NCI-H226 (cell line): ENCODE data around the gene OGDH.
"Not testable (repeated sequence)": the region's sequence is repeated elsewhere in the genome, so short reads cannot be mapped to it uniquely, and the experiment has no call there.

ENCODE experiments used
- DNase-seq: peaks from one replicate; pipeline ENCODE4 v3.0.0-alpha.2; 2015

The OGDH gene

DNA sequence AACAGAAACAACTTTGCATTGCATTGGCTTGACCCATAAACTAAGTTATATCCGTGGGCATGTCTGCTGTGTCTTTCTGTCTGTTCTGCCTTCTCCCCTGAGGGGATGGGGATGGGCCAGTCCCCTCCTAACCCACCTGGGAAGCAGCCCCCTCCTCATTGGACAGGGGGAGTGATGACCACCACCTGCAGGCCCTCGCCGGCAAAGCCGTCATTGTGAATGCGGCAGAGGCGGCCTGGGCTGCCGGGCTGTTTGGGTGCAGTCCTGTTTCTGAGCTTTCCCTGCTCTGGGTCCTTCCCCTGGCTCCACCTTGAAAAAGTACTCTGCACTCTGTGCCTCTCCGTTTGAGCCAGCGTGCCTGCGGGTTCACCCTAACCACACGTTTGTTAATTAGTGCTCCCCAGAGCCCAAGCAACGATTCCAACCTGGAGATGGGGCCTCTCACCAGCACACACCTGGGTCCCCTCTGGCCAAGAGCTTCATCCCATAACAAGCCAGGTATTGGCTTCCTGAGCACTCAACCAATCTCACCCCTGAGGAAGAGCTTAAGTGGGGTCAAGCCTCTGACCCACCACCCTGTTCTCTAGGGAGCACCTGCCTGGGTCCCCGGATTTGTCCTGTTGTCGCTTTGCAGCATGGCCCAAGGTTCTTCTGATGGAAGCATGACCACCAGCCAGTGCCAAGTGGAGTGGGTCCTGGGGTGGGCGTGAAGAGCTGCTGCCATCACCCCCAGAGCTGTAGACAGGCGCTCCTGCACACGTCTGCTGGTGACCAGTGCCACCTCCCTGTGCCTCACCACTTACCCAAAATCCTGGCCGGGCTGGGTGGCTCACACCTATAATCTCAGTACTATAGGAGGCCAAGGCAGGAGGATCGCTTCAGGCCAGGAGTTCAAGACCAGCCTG is 102.8 kb downstream of the OGDH start:
- DNase-seq: no peak

DNA sequence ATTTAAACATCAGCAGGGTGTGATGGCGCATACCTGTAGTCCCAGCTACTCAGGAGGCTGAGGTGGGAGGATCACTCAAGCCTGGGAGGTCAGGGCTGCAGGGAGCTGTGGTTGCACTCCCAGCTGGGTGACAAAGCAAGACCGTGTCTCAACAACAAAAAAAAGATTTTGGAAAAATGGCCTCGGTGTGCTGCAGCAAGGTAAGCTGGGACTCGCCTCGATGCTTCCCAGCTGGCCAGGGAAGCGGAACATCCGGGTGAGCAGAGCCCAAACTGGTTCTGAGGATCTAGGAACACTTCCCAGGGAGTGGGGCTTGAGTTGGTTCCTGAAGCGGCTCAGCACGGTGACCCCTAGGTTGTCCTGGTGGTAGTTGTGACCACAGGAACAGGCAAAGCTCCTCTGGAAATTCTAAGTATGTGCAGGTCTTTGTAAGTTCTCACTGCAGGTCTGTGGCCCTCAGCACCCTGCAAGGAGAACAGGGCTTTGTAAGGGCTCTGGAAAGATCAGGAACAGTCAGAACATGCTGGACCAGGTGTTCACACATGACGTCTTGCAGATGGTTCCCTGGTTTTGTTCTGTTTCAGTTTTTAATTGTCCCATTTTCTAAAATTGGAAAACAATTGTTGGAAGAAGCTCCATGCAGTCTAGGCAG is 103.6 kb downstream of the OGDH start:
- DNase-seq: no peak

DNA sequence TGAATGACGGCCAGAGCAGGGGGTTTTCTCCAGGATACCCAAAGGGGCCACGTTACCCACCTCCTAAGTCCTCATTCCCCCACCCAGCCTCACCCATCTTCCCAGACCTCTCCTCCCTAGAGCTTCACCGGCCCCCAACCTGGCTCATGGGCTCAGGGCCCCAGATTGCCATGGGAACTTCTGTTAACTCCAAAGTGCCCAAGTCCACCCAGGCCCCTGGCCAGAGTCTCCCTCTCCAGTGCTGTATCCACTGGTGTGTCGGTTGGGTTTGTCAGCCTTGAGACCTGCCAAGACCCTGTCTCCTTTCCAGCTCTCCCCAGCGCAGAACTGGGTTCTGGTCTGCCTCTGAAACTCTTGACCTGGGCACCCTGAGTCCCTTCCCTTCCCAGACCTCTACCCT is 105.1 kb downstream of the OGDH start:
- DNase-seq: no peak

DNA sequence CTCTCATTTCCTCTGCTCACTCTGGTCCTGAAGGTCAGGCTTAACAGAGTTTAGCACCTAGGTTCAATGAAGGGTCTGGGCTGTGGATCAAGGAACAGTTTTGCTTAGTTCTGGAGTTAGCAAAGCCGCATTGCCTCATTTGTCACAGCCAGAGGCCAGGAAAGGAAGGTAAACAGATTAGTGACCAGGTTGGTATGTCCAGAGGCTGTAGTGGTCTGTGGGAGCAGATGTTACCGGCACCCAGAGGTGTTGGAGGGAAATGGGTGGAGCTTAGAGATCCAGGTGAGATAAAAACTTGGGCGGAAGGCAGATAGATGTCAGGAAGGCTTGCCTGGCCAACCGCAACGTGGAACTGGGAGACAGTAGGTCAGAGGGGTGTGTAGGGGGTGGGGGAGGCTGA is 105.6 kb downstream of the OGDH start:
- DNase-seq: no peak

DNA sequence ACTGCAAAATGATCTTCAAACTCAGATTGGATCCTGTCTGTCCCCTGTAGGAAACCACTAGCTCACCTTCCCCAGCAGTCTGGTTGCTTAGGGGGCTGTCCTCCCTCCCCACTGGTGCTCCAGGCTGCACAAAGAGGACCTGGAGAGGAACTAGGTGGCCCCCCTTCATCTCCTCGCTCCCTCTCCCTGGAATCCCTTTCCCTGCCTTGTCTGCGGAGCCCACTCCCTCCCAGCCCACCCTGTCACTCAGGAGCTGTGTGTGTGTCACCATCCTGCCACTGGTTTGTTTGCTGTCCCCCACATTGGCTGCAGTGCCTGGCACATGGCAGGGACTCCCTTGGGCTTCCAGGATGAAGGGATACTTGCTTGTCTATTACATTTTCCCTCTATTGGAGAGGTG is 106.7 kb downstream of the OGDH start:
- no peak for DNase-seq

DNA sequence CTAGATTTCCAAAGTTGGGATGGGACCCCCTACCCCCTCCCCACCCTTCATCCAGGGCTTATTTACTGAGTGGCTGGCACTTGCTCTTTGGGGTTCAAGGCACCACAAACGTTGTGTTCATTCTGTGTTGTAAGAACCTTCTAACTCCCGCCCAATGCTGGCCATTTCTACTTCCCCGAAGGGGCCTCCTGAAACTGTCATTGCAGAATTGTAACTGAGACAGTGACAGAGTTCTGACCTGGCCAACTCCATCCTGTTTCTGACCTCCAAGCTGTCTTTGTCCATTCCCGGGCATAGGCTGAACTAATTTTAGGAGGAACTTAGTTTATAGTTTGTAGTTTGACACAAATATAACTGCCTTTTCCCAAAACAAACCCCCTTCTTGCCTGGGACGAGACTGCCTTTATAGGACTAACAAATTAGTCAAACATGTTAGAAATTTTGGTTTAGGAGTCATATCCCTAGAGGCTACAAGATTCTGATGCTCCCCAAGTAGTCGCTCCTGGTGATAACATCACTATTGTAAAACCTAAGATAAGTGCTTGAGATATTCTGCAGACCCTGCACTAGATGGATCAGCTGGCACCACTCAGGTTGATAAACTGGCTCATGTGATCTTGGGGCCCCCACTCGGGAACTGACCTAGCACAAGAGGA is 107.4 kb downstream of the OGDH start:
- DNase-seq: no peak

DNA sequence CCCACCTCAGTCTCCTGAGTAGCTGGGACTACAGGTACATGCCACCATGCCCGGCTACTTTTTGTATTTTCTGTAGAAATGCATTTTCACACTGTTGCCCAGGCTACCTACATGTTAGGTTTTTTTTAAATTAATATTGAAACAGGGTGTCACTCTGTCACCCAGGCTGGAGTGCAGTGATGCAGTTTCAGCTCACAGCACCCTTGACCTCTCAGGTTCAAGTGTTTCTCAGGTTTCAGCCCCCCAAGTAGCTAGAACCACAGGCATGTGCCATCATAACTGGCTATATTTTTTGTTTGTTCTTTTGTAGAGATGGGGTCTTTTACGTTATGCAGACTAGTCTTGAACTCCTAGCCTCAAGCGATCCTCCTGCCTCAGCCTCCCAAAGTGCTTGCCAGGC is 109.8 kb downstream of the OGDH start:
- no peak for DNase-seq

DNA sequence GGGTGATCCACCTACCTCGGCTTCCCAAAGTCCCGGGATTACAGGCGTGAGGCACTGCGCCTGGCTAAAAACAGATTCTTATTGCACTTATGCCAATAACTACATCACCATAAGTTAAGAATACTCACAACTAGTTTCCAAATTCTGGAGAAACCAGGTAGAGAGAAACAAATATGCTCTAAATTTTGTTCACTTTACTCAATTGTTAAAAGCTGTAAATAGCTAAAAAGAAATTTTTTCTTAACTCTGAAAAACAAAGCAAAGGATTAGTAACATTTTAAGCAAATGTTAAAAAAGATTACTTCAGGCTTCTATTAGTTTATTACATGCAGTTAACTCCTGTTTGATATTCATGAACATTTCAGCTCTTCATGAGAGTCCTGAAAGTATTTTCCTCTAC is 113.9 kb downstream of the OGDH start:
- DNase-seq: no peak

DNA sequence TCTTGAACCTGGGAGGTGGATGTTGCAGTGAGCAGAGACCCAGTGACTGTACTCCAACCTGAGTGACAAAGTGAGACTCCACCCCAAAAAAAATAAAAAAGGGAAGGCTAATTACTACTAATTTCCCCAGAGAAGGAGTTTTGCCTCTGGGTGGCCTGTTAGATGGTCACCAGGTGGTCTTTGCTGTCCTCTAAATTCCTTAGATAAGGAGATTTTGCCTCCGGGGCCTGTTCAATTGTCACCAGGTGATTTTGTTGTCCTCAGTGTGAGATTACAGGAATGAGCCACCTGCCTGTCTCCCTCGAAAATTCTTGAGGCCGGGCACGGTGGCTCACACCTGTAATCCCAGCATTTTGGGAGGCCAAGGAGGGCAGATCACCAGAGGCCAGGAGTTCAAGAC is 117.8 kb downstream of the OGDH start:
- DNase-seq: no peak

DNA sequence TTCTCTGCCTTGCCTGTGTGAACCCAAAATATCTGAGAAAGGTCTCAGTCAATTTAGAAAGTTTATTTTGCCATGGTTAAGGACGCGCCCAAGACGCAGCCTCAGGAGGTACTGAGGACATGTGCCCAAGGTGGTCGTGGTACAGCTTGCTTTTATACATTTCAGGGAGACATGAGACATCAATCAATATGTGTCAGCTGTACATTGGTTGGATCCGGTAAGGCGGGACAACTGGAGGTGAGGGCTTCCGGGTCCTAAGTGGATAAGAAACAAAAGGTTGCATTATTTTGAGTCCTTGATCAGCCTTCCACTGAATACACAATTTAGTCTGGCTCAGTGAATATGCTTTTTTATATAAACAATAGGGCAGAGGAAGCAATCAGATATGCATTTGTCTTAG is 119.8 kb downstream of the OGDH start:
- not testable (repeated sequence) for DNase-seq

DNA sequence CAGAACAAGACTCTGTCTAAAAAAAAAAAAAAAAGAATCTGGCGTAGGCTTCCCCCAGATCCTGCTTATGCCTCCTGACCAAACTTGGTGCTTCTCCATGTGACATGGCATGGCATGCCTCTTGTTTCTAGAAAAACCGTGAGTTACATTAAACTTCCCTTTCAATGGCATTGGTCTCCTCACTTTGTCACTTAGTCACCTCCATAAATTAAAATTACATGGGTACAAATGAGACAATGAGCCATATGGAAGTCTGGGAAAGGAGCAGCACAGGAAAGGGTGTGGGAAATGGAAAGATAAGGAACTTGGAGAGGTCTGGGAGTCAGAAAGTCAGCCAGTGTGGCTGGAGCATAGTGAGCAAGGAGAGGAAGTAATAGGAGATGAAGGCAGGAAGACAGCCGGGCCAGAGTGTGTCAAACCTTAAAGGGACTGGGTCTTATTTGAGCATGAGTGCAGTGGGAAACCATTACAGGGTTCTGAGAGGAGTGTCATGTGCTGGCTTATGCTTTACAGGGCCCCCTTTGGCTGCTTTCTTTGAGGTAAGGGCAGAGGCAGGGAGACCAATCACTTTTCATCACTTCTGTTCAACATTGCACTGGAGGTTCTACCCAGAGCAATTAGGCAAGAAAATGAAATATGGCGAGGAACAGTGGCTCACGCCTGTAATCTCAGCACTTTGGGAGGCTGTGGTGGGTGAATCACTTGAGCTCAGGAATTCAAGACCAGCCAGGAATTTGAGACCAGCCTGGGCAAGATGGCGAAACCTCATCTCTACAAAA is 120.9 kb downstream of the OGDH start:
- peak; percentile 92 for DNase-seq

DNA sequence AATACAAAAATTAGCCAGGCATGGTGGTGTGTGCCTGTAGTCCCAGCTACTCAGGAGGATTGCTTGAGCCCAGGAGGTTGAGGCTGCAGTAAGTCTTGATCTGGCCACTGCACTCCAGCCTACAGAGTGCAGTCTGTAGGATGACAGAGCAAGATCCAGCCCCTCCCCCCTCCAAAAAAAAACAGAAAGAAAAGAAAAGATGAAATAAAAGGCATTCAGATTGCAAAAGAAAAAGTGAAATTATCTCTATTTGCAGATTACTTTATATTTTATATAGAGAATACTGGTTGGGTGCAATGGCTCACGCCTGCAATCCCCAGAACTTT is 121.5 kb downstream of the OGDH start:
- DNase-seq: no peak

DNA sequence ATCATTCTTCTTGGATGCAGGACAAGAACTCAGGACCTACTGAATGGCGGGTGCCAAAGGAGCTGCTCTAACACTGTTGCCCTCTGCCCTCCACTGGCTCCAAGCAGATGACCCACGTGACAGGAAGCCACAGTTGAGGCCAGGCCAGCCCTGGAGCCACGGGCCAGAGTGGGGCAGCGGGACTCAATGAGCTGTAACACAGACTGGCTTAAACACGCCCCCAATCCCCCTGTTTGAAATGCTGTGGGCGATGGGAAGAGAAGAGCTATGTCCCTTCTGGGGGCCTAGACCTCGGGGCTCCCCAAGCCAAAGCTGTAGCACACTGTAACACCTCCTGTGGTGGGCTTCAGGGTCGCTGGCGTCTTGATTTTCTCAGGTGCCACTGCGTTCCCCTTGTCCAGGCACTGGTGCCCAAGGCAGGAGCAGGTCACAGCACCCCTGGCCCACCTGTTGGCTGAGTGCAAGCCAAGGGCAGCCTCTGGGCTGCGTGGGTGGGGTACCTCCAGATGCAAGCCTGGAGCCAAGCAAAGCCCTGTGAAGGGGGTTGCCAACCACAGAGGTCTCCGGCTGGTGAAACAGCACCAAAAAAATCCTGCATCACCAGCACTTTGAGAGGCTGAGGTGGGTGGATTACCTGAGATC is 123.6 kb downstream of the OGDH start:
- DNase-seq: no peak

DNA sequence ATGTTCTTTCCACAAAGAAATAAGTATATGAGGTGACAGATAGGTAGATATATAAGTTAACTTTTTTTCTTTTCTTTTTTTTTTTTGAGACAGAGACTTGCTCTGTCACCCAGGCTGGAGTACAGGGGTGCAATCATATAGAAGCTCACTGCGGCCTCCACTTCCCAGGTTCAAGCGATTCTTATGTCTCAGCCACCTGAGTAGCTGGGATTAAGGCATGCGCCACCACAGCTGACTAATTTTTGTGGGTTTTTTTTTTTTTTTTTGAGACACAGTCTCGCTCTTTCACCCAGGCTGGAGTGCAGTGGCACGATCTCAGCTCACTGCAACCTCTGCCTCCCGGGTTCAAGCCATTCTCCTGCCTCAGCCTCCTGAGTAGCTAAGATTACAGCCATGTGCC is 126.5 kb downstream of the OGDH start:
- DNase-seq: not testable (repeated sequence)

DNA sequence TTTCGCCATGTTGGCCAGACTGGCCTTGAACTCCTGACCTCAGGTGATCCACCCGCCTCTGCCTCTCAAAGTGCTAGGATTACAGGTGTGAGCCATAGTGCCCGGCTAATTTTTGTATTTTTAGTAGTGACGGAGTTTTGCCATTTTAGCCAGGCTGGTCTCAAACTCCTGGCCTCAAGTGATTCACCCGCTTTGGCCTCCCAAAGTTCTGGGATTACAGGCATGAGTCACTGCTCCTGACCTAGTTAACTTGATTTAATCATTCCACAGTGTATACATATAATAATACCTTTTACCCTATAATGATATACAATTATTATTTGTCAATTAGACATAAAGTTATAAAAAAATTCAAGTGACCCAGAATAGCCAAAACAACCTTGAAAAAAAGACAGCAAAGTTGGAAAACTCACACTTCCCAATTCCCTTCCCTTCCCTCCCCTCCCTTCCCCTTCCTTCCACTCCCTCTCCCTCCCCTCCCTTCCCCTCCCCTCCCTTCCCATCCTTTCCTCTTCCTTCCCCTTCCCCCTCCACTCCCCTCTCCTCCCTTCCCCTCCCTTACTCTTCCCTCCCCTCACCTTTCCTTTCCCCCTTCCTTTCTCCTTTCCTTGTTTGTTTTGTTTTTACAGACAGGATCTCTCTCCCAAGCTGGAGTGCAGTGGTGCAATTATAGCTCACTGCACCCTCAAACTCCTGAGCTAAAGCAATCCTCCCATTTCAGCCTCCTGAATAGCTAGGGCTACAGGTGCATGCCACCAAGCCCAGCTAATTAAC is 127.5 kb downstream of the OGDH start:
- DNase-seq: peak; percentile 90

DNA sequence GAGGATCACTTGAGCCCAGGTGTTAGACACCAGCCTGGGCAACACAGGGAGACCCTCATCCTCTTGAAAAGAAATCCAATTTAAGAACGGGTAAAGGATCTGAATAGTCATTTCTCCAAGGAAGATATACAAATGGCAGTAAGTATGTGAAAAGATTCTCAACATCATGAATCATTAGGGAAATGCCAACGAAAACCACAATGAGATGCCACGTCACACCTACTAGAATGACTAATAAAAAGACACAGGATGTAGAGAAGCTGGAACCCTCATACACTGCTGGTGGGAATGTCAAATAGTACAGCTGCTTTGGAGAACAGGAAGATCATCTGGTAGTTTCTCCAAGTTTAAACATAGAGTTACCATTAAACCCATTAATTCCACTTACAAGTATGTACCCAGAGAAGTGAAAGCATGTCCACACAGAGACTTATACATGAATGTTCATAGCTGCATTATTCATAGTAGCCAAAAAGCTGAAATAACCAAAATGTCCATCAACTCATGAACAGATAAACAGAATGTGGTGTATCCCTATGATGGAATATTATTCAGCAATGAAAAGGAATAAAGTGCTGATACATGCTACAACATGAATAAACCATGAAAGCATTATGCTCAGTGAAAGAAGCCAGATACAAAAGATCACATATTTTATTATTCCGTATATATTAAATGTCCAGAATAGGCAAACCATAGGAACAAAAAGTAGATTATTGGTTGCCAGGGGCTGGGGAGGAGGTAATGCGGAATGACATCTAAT is 129.2 kb downstream of the OGDH start:
- DNase-seq: peak; percentile 98

DNA sequence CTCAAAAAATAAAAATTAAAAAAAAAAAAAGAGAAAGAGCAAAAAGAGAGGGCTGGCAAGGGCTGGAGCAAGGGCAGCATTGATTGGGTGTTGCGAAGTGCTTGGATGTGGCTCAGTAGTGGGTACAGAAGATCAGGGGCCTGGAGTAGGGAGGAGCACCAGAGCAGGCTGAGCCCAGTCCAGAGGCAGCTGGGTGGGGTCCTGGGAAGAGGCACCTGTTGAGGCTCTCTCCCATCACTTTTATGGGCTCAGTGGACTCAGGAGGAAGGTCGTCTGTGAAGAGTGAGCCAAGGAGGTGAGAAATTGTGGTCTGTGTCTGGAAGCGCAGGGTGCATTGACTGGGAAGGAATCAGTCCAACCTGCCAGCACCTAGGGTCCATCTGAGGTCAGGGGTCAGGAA is 130.5 kb downstream of the OGDH start:
- DNase-seq: no peak

DNA sequence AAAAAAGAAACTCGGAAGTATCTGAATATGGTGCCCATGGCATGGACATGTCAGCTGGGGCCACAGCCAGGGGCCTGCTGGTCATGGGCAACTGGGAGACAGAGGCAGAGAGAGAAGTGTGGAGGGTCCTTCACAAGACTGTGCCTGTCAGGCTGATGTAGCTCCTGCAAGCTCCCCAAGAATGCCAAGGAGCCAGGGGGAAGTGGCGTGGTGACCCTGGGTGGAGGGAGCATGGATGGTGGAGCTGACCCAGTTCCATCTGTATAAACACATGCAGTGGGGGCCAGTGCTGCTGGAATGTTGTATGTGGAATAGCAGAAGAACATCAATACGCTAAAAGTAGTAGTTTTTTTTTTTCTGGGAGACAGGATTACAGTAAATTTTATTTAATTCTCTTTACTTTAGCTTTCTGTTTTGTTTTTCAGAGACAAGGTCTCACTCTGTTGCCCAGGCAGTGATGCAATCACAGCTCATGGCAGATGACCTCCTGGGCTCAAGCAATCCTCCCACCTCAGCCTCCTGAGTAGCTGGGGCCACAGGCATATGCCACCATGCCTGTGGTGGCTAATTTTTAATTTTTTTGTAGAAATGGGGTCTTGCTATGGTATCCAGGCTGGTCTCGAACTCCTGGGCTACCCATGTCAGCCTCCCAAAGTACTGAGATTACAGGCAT is 131.8 kb downstream of the OGDH start:
- DNase-seq: no peak

DNA sequence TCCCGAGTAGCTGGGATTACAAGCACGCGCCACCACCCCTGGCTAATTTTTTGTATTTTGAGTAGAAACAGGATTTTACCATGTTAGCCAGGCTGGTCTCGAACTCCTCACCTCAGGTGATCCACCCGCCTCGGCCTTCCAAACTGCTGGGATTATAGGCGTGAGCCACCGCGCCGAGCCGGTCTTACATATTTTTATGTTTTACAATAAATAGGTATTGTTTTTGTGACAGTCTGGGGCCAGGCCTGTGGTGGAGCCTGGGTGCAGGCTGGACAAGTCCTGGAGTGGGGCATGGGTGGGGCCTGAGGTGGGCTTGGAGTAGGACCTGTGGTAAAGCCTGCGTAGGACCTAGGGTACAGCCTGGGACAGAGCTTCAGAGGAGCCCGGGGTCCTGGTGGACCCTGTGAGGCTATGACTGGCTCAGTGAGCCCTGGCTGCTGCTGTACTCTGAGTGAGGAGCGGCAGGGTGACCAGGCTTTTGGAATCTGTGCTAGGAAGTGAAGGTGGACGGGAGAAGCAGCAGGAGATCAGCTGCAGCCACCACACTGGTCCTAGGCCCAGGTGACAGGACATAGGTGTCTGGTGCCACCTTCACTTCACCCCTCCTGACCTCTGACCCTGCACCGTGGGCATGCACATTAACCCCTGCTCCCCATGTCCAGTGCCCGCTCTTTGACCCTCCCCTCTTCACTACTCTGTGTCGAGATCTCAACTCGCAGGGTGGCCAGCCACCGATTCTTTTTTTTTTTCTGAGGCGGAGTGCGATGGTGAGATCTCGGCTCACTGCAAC is 132.6 kb downstream of the OGDH start:
- no peak for DNase-seq

DNA sequence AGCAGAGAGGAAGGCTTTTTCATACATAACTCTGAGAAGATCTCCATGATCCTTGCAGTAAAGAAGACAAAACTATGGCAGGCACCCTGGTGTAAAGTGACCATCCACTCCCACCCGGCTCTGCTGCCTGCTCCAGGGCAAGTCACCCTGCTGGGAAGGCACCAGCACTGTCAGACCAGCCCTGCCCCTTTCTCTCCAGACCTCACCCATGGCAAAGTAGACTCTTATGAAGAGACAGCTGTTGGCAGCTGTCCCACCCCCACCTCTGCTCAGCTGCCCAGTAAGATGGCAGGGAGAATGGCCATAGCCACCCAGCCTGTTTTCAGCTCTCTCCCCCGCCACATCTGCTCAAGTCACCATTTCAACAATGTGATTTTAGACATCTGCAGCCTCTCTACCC is 133.6 kb downstream of the OGDH start:
- no peak for DNase-seq
